ENCODE measurements around the gene CPLX4. TPM values are rescaled to one million over a fixed set of nuclear protein-coding genes. Genes with fewer than 3 reads are reported as not detected.

The CPLX4 gene
- total RNA-seq, 1 donor from 2014 or later = not detected

GRCh38 chr18:59344996-59345395, 26.5 kb upstream of the CPLX4 start:
- TF ChIP-seq, protein P1, sequence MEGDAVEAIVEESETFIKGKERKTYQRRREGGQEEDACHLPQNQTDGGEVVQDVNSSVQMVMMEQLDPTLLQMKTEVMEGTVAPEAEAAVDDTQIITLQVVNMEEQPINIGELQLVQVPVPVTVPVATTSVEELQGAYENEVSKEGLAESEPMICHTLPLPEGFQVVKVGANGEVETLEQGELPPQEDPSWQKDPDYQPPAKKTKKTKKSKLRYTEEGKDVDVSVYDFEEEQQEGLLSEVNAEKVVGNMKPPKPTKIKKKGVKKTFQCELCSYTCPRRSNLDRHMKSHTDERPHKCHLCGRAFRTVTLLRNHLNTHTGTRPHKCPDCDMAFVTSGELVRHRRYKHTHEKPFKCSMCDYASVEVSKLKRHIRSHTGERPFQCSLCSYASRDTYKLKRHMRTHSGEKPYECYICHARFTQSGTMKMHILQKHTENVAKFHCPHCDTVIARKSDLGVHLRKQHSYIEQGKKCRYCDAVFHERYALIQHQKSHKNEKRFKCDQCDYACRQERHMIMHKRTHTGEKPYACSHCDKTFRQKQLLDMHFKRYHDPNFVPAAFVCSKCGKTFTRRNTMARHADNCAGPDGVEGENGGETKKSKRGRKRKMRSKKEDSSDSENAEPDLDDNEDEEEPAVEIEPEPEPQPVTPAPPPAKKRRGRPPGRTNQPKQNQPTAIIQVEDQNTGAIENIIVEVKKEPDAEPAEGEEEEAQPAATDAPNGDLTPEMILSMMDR (IDR thresholded peaks at IDR 0.05) = no peak
- no peak overlapping the region for H3K4me3 ChIP-seq
- intact Hi-C loops (cut with DNase I) = no loop called here
- DNase-seq = no peak
- no peak for ATAC-seq
- H3K27me3 ChIP-seq (ENCODE audit: low read depth) = no peaks in the 10 kb centered on the region
- no peaks in the 10 kb centered on the region for H3K4me1 ChIP-seq
- peaks cover 79% of the 10 kb centered on the region for H3K36me3 ChIP-seq
- H3K9me3 ChIP-seq = peaks cover 10% of the 10 kb centered on the region
- no peak overlapping the region for H3K27ac ChIP-seq

DNA sequence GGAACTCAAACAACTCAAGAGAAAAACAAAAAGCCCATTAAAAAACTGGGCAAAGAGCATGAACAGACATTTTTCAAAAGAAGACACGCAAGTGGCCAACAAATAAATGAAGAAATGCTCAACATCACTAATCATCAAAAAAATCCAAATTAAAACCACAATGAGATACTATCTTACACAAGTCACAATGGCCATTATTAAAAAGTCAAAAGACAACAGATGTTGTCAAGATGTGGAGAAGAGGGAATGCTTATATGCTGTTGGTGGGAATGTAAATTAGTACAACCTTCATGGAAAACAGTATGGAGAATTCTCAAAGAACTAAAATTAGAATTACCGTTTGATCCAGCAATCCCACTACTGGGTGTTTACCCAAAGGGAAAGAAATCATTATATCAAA, 25.5 kb upstream of the CPLX4 start:
- H3K36me3 ChIP-seq = peaks cover 79% of the 10 kb centered on the region
- H3K9me3 ChIP-seq = peaks cover 11% of the 10 kb centered on the region
- DNase-seq = no peak
- H3K4me3 ChIP-seq = no peak overlapping the region
- no peaks in the 10 kb centered on the region for H3K27me3 ChIP-seq (ENCODE audit: low read depth)
- no peak for ATAC-seq
- H3K4me1 ChIP-seq = no peaks in the 10 kb centered on the region
- TF ChIP-seq, protein P1 (IDR thresholded peaks at IDR 0.05) = no peak
- H3K27ac ChIP-seq = no peak overlapping the region
- intact Hi-C loops (cut with DNase I) = no loop called here

DNA sequence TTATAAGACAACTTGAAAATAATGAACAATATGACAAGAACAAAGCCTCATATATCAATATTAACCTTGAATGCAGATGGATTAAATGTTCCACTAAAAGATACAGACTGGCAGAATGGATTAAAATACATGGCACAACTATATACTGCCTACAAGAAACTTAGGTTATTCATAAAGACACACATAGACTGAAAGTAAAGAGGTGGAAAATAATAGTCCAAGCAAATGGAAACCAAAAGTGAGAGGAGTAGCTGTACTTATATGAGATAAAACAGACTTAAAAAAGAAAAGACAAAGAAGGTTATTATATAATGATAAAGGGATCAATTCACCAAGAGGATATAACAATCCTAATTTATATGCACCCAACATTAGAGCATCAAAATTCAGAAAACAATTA, 22.4 kb upstream of the CPLX4 start:
- intact Hi-C loops (cut with DNase I) = no loop called here
- Histone ChIP-seq H3K27me3 (ENCODE audit: low read depth) (no peaks in the 10 kb centered on the region), H3K4me3 (no peak overlapping the region), H3K36me3 (peaks cover 79% of the 10 kb centered on the region), H3K4me1 (no peaks in the 10 kb centered on the region), H3K9me3 (peaks cover 11% of the 10 kb centered on the region), H3K27ac (no peak overlapping the region)
- DNase-seq = no peak
- ATAC-seq = no peak
- TF ChIP-seq, protein P1 (IDR thresholded peaks at IDR 0.05) = no peak

GRCh38 chr18:59340312-59340711, 21.9 kb upstream of the CPLX4 start:
- Histone ChIP-seq H3K4me3 (no peak overlapping the region), H3K36me3 (peaks cover 79% of the 10 kb centered on the region), H3K4me1 (no peaks in the 10 kb centered on the region), H3K27me3 (ENCODE audit: low read depth) (no peaks in the 10 kb centered on the region), H3K27ac (no peak overlapping the region), H3K9me3 (peaks cover 11% of the 10 kb centered on the region)
- ATAC-seq (no peak), DNase-seq (no peak)
- intact Hi-C loops (cut with DNase I) = no loop called here
- TF ChIP-seq, protein P1 (IDR thresholded peaks at IDR 0.05) = no peak

GRCh38 chr18:59332986-59333385, 14.5 kb upstream of the CPLX4 start:
- TF ChIP-seq, protein P1 (IDR thresholded peaks at IDR 0.05) = no peak
- no peak overlapping the region for H3K4me3 ChIP-seq
- intact Hi-C loops (cut with DNase I) = no loop called here
- DNase-seq = no peak
- no peaks in the 10 kb centered on the region for H3K27me3 ChIP-seq (ENCODE audit: low read depth)
- no peaks in the 10 kb centered on the region for H3K9me3 ChIP-seq
- H3K36me3 ChIP-seq = peaks cover 98% of the 10 kb centered on the region
- H3K4me1 ChIP-seq = no peaks in the 10 kb centered on the region
- no peak for ATAC-seq
- H3K27ac ChIP-seq = no peak overlapping the region

- Histone ChIP-seq H3K27me3 (ENCODE audit: low read depth) (no peaks in the 10 kb centered on the region), H3K4me3 (no peak overlapping the region), H3K9me3 (no peaks in the 10 kb centered on the region), H3K36me3 (peaks cover 76% of the 10 kb centered on the region), H3K27ac (no peak overlapping the region), H3K4me1 (no peaks in the 10 kb centered on the region)
- DNase-seq (no peak), ATAC-seq (no peak)
- TF ChIP-seq, protein P1 (IDR thresholded peaks at IDR 0.05) = no peak
- intact Hi-C loops (cut with DNase I) = no loop called here
Measured at GRCh38 chr18:59328683-59329082, 10.2 kb upstream of the CPLX4 start.

Measured in lower lobe of right lung (tissue), 2 donors.